ENCODE data around the gene OPN4. TPM values are rescaled to one million over a fixed set of nuclear protein-coding genes. Genes with fewer than 3 reads are reported as not detected.

Gene OPN4
- total RNA-seq, 1 donor from 2014 or later: not detected

GRCh38 chr10:86659161-86659691 lies 4.9 kb downstream of the OPN4 start:
- DNase-seq (ENCODE audit: low read depth): no peak
- no peak for TF ChIP-seq EZH2 (IDR thresholded peaks at IDR 0.05; ENCODE audit: insufficient read depth, low read length)
- TF ChIP-seq CTCF (IDR thresholded peaks at IDR 0.05; ENCODE audit: insufficient read depth, low read depth, low read length): no peak
- peaks cover 4% of the 10 kb centered on the region for H3K36me3 Mint-ChIP-seq (ENCODE audit: low read depth, unreplicated experiment)

GRCh38 chr10:86659721-86660453 lies 5.5 kb downstream of the OPN4 start:
- H3K9me3 ChIP-seq (ENCODE audit: insufficient read depth, low read depth, low read length): no peaks in the 10 kb centered on the region
- Mint-ChIP-seq H3K27ac (ENCODE audit: unreplicated experiment) (no peak overlapping the region), H3K4me1 (ENCODE audit: low read depth, unreplicated experiment) (peaks cover 10% of the 10 kb centered on the region), H3K4me3 (ENCODE audit: unreplicated experiment) (no peak overlapping the region), H3K36me3 (ENCODE audit: low read depth, unreplicated experiment) (peaks cover 4% of the 10 kb centered on the region), H3K27me3 (ENCODE audit: low read depth, unreplicated experiment) (peaks cover 24% of the 10 kb centered on the region), H3K9me3 (ENCODE audit: unreplicated experiment) (peaks cover 2% of the 10 kb centered on the region)
- FAIRE-seq: no peak
- H3K9ac ChIP-seq (ENCODE audit: low read length): no peak overlapping the region
- no peak overlapping the region for H3K4me2 ChIP-seq (ENCODE audit: low read length)
- no peaks in the 10 kb centered on the region for H3K27me3 ChIP-seq (ENCODE audit: insufficient read depth, low read length)
- DNase-seq (ENCODE audit: low read depth): no peak
- no peak overlapping the region for H3K27ac ChIP-seq (ENCODE audit: low read depth, low read length)
- H3K79me2 ChIP-seq (ENCODE audit: insufficient read depth, low read length): no peaks in the 10 kb centered on the region
- no peak for TF ChIP-seq CTCF (IDR thresholded peaks at IDR 0.05; ENCODE audit: insufficient read depth, low read depth, low read length)
- no peak for TF ChIP-seq EZH2 (IDR thresholded peaks at IDR 0.05; ENCODE audit: insufficient read depth, low read length)
- H2AFZ ChIP-seq (ENCODE audit: low read depth, low read length): no peak overlapping the region
- H3K4me3 ChIP-seq (ENCODE audit: insufficient read depth, low read depth, low read length): no peak overlapping the region
- H3K36me3 ChIP-seq (ENCODE audit: insufficient read depth, low read length): no peaks in the 10 kb centered on the region
- H3K4me1 ChIP-seq (ENCODE audit: insufficient read depth, low read length): no peaks in the 10 kb centered on the region
- H4K20me1 ChIP-seq (ENCODE audit: insufficient read depth, low read length): no peaks in the 10 kb centered on the region

More at GRCh38 chr10:86659161-86659691, 4.9 kb downstream of the OPN4 start:
- no peak overlapping the region for H3K27ac ChIP-seq (ENCODE audit: low read depth, low read length)
- H3K4me3 Mint-ChIP-seq (ENCODE audit: unreplicated experiment): no peak overlapping the region
- H3K9me3 ChIP-seq (ENCODE audit: insufficient read depth, low read depth, low read length): no peaks in the 10 kb centered on the region
- H4K20me1 ChIP-seq (ENCODE audit: insufficient read depth, low read length): no peaks in the 10 kb centered on the region
- peaks cover 3% of the 10 kb centered on the region for H3K4me1 Mint-ChIP-seq (ENCODE audit: low read depth, unreplicated experiment)
- H3K4me3 ChIP-seq (ENCODE audit: insufficient read depth, low read depth, low read length): no peak overlapping the region
- no peaks in the 10 kb centered on the region for H3K36me3 ChIP-seq (ENCODE audit: insufficient read depth, low read length)
- H3K4me2 ChIP-seq (ENCODE audit: low read length): no peak overlapping the region
- H3K9ac ChIP-seq (ENCODE audit: low read length): no peak overlapping the region
- no peak overlapping the region for H2AFZ ChIP-seq (ENCODE audit: low read depth, low read length)
- peaks cover 2% of the 10 kb centered on the region for H3K9me3 Mint-ChIP-seq (ENCODE audit: unreplicated experiment)
- H3K27ac Mint-ChIP-seq (ENCODE audit: unreplicated experiment): no peak overlapping the region
- H3K79me2 ChIP-seq (ENCODE audit: insufficient read depth, low read length): no peaks in the 10 kb centered on the region
- peaks cover 3% of the 10 kb centered on the region for H3K4me1 ChIP-seq (ENCODE audit: insufficient read depth, low read length)
- H3K27me3 Mint-ChIP-seq (ENCODE audit: low read depth, unreplicated experiment): peaks cover 24% of the 10 kb centered on the region
- FAIRE-seq: no peak
- H3K27me3 ChIP-seq (ENCODE audit: insufficient read depth, low read length): no peaks in the 10 kb centered on the region

Data from astrocyte (in vitro differentiated cells and primary cell).